ENCODE measurements around the gene SERPINB7.

Gene SERPINB7

DNA sequence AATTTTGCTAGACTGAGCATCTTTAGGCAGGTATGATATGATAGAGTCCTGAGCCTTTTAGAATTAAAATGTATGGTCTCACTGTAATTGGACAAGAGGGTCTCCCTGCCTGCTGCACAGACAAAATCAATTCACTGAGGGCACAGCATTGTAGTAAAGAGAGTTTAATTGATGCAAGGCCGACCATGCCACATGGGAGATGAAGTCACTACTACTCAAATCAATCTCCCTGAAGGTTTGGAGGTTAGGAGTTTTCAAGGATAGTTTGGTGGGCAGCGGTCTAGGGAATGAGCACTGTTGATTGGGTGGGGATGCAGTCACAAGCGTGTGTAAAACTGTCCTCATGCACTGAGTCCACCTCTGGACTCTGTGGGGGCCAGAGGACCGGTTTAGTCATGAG, 26.1 kb downstream of the SERPINB7 start:
- no peaks in the 10 kb centered on the region for H3K27me3 ChIP-seq (ENCODE audit: insufficient read depth, low read depth)
- H3K4me1 ChIP-seq (ENCODE audit: low read depth, poor library complexity, severe bottlenecking) = no peaks in the 10 kb centered on the region
- H4K20me1 ChIP-seq (ENCODE audit: insufficient read depth) = no peaks in the 10 kb centered on the region
- no peak overlapping the region for H3K9ac ChIP-seq
- no peak overlapping the region for H3K27ac ChIP-seq
- H3K4me3 ChIP-seq (IDR thresholded peaks at IDR 0.05; ENCODE audit: insufficient read depth, low read depth, low read length) = no peak overlapping the region
- TF ChIP-seq CTCF (conservative IDR thresholded peaks at IDR 0.05; ENCODE audit: low read depth, low read length) = no peak
- H3K36me3 ChIP-seq (ENCODE audit: insufficient read depth) = no peaks in the 10 kb centered on the region
- no peak overlapping the region for H3K4me2 ChIP-seq
- no peak overlapping the region for H2AFZ ChIP-seq (ENCODE audit: low read depth)
- H3K79me2 ChIP-seq (ENCODE audit: insufficient read depth, low read depth) = no peaks in the 10 kb centered on the region

DNA sequence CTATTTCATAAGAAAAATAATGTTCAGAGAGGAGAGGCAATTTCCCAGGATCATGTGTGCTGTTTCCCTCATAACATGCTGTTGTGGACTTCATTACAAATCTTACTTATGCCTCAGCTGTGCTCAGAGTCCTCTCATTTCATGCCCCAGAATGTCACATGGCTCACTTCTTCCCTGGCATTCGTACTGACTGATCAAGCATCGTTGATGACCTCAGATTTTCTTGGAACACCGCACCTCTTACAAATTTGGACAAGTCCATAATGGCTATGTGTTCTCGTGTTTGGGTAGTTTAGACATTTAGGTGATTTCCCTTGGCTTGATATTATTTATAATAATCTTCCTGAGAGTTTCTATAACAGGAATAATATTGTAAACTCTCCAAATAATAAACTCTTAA, 32.9 kb downstream of the SERPINB7 start:
- Histone ChIP-seq H2AFZ (ENCODE audit: low read depth) (no peak overlapping the region), H3K27me3 (ENCODE audit: insufficient read depth, low read depth) (no peaks in the 10 kb centered on the region), H3K4me2 (no peak overlapping the region), H3K4me1 (ENCODE audit: low read depth, poor library complexity, severe bottlenecking) (no peaks in the 10 kb centered on the region), H3K9ac (no peak overlapping the region), H4K20me1 (ENCODE audit: insufficient read depth) (no peaks in the 10 kb centered on the region), H3K36me3 (ENCODE audit: insufficient read depth) (no peaks in the 10 kb centered on the region), H3K79me2 (ENCODE audit: insufficient read depth, low read depth) (no peaks in the 10 kb centered on the region), H3K27ac (no peak overlapping the region), H3K4me3 (IDR thresholded peaks at IDR 0.05; ENCODE audit: insufficient read depth, low read depth, low read length) (no peak overlapping the region)
- no peak for TF ChIP-seq CTCF (conservative IDR thresholded peaks at IDR 0.05; ENCODE audit: low read depth, low read length)

- Histone ChIP-seq H2AFZ (ENCODE audit: low read depth) (no peak overlapping the region), H3K27ac (no peak overlapping the region), H4K20me1 (ENCODE audit: insufficient read depth) (no peaks in the 10 kb centered on the region), H3K27me3 (ENCODE audit: insufficient read depth, low read depth) (no peaks in the 10 kb centered on the region), H3K4me3 (IDR thresholded peaks at IDR 0.05; ENCODE audit: insufficient read depth, low read depth, low read length) (no peak overlapping the region), H3K36me3 (ENCODE audit: insufficient read depth) (no peaks in the 10 kb centered on the region), H3K4me1 (ENCODE audit: low read depth, poor library complexity, severe bottlenecking) (no peaks in the 10 kb centered on the region), H3K79me2 (ENCODE audit: insufficient read depth, low read depth) (no peaks in the 10 kb centered on the region), H3K4me2 (no peak overlapping the region), H3K9ac (no peak overlapping the region)
- TF ChIP-seq CTCF (conservative IDR thresholded peaks at IDR 0.05; ENCODE audit: low read depth, low read length) = no peak
Observed at GRCh38 chr18:63817441-63818051, 42.3 kb downstream of the SERPINB7 start.

DNA sequence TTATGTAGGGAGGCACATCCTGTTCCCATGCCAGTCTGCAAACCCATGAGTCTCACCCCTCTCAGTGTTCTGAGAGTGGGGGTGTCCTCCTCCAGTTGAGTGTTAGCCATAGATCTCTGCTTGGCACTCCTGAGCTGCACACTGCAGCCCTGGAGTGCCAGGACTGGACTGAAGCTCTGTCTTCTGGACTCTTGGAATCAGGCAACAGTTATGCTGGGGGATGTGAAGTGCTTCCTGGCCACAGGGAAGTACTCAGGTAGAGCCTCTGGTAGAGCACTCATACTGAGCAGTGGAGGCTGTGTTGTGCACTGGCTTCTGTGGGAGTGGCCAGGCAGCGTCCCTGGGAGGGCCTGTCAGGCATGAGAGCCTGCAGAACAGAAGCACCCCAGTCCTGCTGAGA, 43.0 kb downstream of the SERPINB7 start:
- Histone ChIP-seq H4K20me1 (ENCODE audit: insufficient read depth) (no peaks in the 10 kb centered on the region), H3K27me3 (ENCODE audit: insufficient read depth, low read depth) (no peaks in the 10 kb centered on the region), H3K4me1 (ENCODE audit: low read depth, poor library complexity, severe bottlenecking) (no peaks in the 10 kb centered on the region), H3K4me2 (no peak overlapping the region), H3K27ac (no peak overlapping the region), H2AFZ (ENCODE audit: low read depth) (no peak overlapping the region), H3K79me2 (ENCODE audit: insufficient read depth, low read depth) (no peaks in the 10 kb centered on the region), H3K36me3 (ENCODE audit: insufficient read depth) (no peaks in the 10 kb centered on the region), H3K9ac (no peak overlapping the region), H3K4me3 (IDR thresholded peaks at IDR 0.05; ENCODE audit: insufficient read depth, low read depth, low read length) (no peak overlapping the region)
- TF ChIP-seq CTCF (conservative IDR thresholded peaks at IDR 0.05; ENCODE audit: low read depth, low read length) = no peak

Data from KMS-11 (cell line).